GM19023 (cell line): ENCODE data around the gene FAM107B.
"Not testable (repeated sequence)": the region's sequence is repeated elsewhere in the genome, so short reads cannot be mapped to it uniquely, and the experiment has no call there.

Experiments used
- ATAC-seq: cut with Tn5 transposase; IDR thresholded peaks from one replicate; pipeline ENCODE4 v1.9.1; 2021; ENCODE audit warnings: mild to moderate bottlenecking, moderate library complexity; ENCODE audit not compliant: unreplicated experiment

Gene FAM107B

GRCh38 chr10:14667280-14667679, 107.4 kb downstream of the FAM107B start:
- ATAC-seq, result no peak

GRCh38 chr10:14665865-14666857, 108.5 kb downstream of the FAM107B start:
- ATAC-seq, result no peak

GRCh38 chr10:14665304-14665703, 109.4 kb downstream of the FAM107B start:
- ATAC-seq, result no peak

- ATAC-seq, result no peak
Observed at GRCh38 chr10:14664345-14664744, 110.4 kb downstream of the FAM107B start.

GRCh38 chr10:14661818-14662217, 112.9 kb downstream of the FAM107B start:
- no peak for ATAC-seq

- no peak for ATAC-seq
Observed at GRCh38 chr10:14660831-14661230, 113.9 kb downstream of the FAM107B start.

- ATAC-seq, result peak; percentile 78
Observed at GRCh38 chr10:14659626-14660196, 115.0 kb downstream of the FAM107B start.

- not testable (repeated sequence) for ATAC-seq
Observed at GRCh38 chr10:14659137-14659536, 115.6 kb downstream of the FAM107B start.

GRCh38 chr10:14658331-14659127, 116.2 kb downstream of the FAM107B start:
- ATAC-seq, result no peak

- no peak for ATAC-seq
Observed at GRCh38 chr10:14656052-14656730, 118.5 kb downstream of the FAM107B start.

GRCh38 chr10:14654821-14655382, 119.8 kb downstream of the FAM107B start:
- ATAC-seq, result no peak

- no peak for ATAC-seq
Observed at GRCh38 chr10:14653271-14654161, 121.2 kb downstream of the FAM107B start.

GRCh38 chr10:14652816-14653215, 121.9 kb downstream of the FAM107B start:
- ATAC-seq, result no peak

- ATAC-seq, result no peak
Observed at GRCh38 chr10:14652067-14652466, 122.6 kb downstream of the FAM107B start.

GRCh38 chr10:14649739-14650138, 125.0 kb downstream of the FAM107B start:
- no peak for ATAC-seq

- no peak for ATAC-seq
Observed at GRCh38 chr10:14648946-14649345, 125.8 kb downstream of the FAM107B start.

- peak; percentile 97 for ATAC-seq
Observed at GRCh38 chr10:14648005-14648765, 126.5 kb downstream of the FAM107B start.

GRCh38 chr10:14645239-14645960, 129.3 kb downstream of the FAM107B start:
- ATAC-seq, result peak; percentile 21
